ENCODE measurements around the gene PRRX1. TPM values are rescaled to one million over a fixed set of nuclear protein-coding genes. Genes with fewer than 3 reads are reported as not detected.

The PRRX1 gene
- total RNA-seq, 1 donor from 2014 or later, result 0.64 TPM

GRCh38 chr1:170720661-170721060, 56.7 kb downstream of the PRRX1 start:
- no peak for DNase-seq (ENCODE audit: low read depth in 2 of 2)

GRCh38 chr1:170721621-170722020, 57.7 kb downstream of the PRRX1 start:
- DNase-seq (ENCODE audit: low read depth in 2 of 2), result no peak

- no peak for DNase-seq (ENCODE audit: low read depth in 2 of 2)
Observed at GRCh38 chr1:170723518-170723917, 59.6 kb downstream of the PRRX1 start.

- DNase-seq (ENCODE audit: low read depth in 2 of 2), result no peak
Observed at GRCh38 chr1:170725326-170725725, 61.4 kb downstream of the PRRX1 start.

- DNase-seq (ENCODE audit: low read depth in 2 of 2), result no peak
Observed at GRCh38 chr1:170727963-170728362, 64.0 kb downstream of the PRRX1 start.

- DNase-seq (ENCODE audit: low read depth in 2 of 2), result peak in 1 of 2 donors; percentile 4
Observed at GRCh38 chr1:170729225-170730002, 65.5 kb downstream of the PRRX1 start.

- no peak for DNase-seq (ENCODE audit: low read depth in 2 of 2)
Observed at GRCh38 chr1:170730014-170730413, 66.1 kb downstream of the PRRX1 start.

- DNase-seq (ENCODE audit: low read depth in 2 of 2), result peak; percentile 22 to 66
Observed at GRCh38 chr1:170730438-170730837, 66.5 kb downstream of the PRRX1 start.

- no peak for DNase-seq (ENCODE audit: low read depth in 2 of 2)
Observed at GRCh38 chr1:170731566-170732251, 67.8 kb downstream of the PRRX1 start.

- DNase-seq (ENCODE audit: low read depth in 2 of 2), result no peak
Observed at GRCh38 chr1:170732252-170732588, 68.3 kb downstream of the PRRX1 start.

GRCh38 chr1:170734412-170735175, 70.7 kb downstream of the PRRX1 start:
- DNase-seq (ENCODE audit: low read depth in 2 of 2), result no peak

- DNase-seq (ENCODE audit: low read depth in 2 of 2), result no peak
Observed at GRCh38 chr1:170735366-170736263, 71.7 kb downstream of the PRRX1 start.

GRCh38 chr1:170739803-170740202, 75.9 kb downstream of the PRRX1 start:
- DNase-seq (ENCODE audit: low read depth in 2 of 2), result no peak

- no peak for DNase-seq (ENCODE audit: low read depth in 2 of 2)
Observed at GRCh38 chr1:170741678-170742077, 77.7 kb downstream of the PRRX1 start.

GRCh38 chr1:170742600-170742999, 78.7 kb downstream of the PRRX1 start:
- DNase-seq (ENCODE audit: low read depth in 2 of 2), result no peak

- DNase-seq (ENCODE audit: low read depth in 2 of 2), result no peak
Observed at GRCh38 chr1:170743083-170743482, 79.2 kb downstream of the PRRX1 start.

GRCh38 chr1:170749549-170749948, 85.6 kb downstream of the PRRX1 start:
- DNase-seq (ENCODE audit: low read depth in 2 of 2), result no peak

- DNase-seq (ENCODE audit: low read depth in 2 of 2), result no peak
Observed at GRCh38 chr1:170749959-170750358, 86.0 kb downstream of the PRRX1 start.

- DNase-seq (ENCODE audit: low read depth in 2 of 2), result no peak
Observed at GRCh38 chr1:170755795-170756194, 91.9 kb downstream of the PRRX1 start.

GRCh38 chr1:170758992-170759391, 95.1 kb downstream of the PRRX1 start:
- DNase-seq (ENCODE audit: low read depth in 2 of 2), result no peak

- no peak for DNase-seq (ENCODE audit: low read depth in 2 of 2)
Observed at GRCh38 chr1:170765279-170765678, 101.3 kb downstream of the PRRX1 start.

Data from dermis microvascular lymphatic vessel endothelial cell (primary cell).